Measurements from ENCODE around the gene TUBA4A. TPM values are rescaled to one million over a fixed set of nuclear protein-coding genes. Genes with fewer than 3 reads are reported as not detected.

The TUBA4A gene
- total and polyA plus RNA-seq, 10 of the 15 experiments (the other 5 are each of a cell fraction or from before 2014, with no cell fraction given) = 58.2 to 325 (median 134) TPM

DNA sequence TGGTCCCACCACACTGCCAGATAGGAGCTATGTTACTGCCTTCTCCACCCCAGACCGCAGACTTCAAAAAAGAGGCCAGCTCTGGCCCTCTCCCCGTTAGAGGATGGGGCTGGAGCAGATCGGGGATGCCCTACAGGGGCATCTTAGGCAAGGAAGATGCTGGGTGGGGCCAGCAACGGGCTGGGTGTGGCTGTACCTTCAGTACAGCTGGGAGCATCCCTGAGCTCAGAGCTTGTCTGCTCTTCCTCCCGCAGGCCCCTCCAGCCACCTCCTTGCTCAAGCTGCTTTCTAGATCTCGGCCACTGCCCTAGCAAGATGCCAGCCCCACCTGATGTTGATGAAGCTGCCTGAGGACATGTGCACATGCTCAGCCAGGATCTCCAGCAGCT lies 45.6 kb upstream of the TUBA4A start (continued):
- TF ChIP-seq, protein P1, sequence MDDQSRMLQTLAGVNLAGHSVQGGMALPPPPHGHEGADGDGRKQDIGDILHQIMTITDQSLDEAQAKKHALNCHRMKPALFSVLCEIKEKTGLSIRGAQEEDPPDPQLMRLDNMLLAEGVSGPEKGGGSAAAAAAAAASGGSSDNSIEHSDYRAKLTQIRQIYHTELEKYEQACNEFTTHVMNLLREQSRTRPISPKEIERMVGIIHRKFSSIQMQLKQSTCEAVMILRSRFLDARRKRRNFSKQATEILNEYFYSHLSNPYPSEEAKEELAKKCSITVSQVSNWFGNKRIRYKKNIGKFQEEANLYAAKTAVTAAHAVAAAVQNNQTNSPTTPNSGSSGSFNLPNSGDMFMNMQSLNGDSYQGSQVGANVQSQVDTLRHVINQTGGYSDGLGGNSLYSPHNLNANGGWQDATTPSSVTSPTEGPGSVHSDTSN (IDR thresholded peaks at IDR 0.05; ENCODE audit: insufficient replicate concordance, low read depth, low read length) = no peak
- TF ChIP-seq ZSCAN29 (IDR thresholded peaks at IDR 0.05) (no peak), POLR2AphosphoS5 (IDR thresholded peaks at IDR 0.05; ENCODE audit: low read length) (no peak), JUNB (IDR thresholded peaks at IDR 0.05) (no peak), CBFB (IDR thresholded peaks at IDR 0.05; ENCODE audit: low read depth) (no peak), YBX1 (IDR thresholded peaks at IDR 0.05) (no peak), SUPT20H (IDR thresholded peaks at IDR 0.05; ENCODE audit: borderline replicate concordance, control insufficient read depth, low read depth, low read length) (no peak), HDAC6 (IDR thresholded peaks at IDR 0.05; ENCODE audit: unreplicated experiment) (no peak), SMC3 (IDR thresholded peaks at IDR 0.05; ENCODE audit: borderline replicate concordance, low read length) (no peak)

DNA sequence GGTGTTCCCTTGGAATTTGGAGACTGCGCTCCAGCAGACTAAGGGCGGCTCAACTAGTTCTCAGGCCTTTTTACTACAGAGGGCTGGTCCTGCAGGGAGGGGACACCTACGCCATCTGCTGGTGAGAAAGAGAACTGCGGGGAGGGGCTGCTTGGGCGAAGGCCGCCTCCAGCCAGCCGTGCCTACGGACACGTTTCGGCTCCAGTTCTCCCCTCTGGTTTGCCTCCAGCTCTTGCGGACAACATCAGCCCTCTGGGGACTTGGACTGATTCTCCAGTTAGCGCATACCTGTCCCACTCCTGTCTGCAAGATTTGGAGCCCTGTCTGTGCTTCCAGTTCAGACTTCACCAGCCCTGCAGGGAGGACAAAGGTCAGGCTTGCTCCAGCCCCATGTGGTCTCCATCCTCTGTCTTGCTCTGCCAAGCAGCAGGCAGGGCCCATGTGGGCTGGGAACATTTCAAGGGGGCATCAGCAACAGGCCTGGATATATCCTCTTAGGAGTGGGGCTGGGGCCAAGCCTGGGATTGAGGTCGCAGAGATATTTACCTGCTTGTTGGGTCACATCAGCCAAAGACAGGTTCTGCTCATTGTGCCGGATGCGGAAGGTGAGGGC lies 45.1 kb upstream of the TUBA4A start:
- Histone ChIP-seq H3K79me2 (ENCODE audit: control insufficient read depth, insufficient read depth, low read length) (no peaks in the 10 kb centered on the region), H3K9ac (ENCODE audit: control insufficient read depth, insufficient read depth, low read length) (no peak overlapping the region), H4K20me1 (ENCODE audit: control insufficient read depth, insufficient read depth) (no peaks in the 10 kb centered on the region), H3K4me1 (ENCODE audit: control insufficient read depth, insufficient read depth, low read length) (peaks cover 8% of the 10 kb centered on the region), H3K4me3 (no peak overlapping the region), H2AFZ (ENCODE audit: control insufficient read depth, low read depth, low read length) (peak overlapping the region; percentile 90), H3K4me2 (ENCODE audit: control insufficient read depth, insufficient read depth) (peak overlapping the region; percentile 46), H3K27me3 (replicated peaks in 1 of 2; ENCODE audit: control insufficient read depth in 2 of 2, insufficient read depth in 2 of 2, low read length in 1 of 2) (peaks cover 2 to 5% of the 10 kb centered on the region in 2 experiments; a peak in 1 of 4 replicates), H3K36me3 (ENCODE audit: control insufficient read depth in 2 of 2, insufficient read depth in 2 of 2, low read length in 1 of 2) (no peaks in the 10 kb centered on the region), H3K9me3 (replicated peaks; ENCODE audit: control insufficient read depth, insufficient read depth, low read length) (no peaks in the 10 kb centered on the region), H3K27ac (ENCODE audit: control insufficient read depth, insufficient read depth) (no peak overlapping the region)
- intact Hi-C loops (cut with micrococcal nuclease; ENCODE audit: unreplicated experiment) = loop anchor here (1.0 to 5.0 kb wide), 3 partner anchors 122 to 242 kb away; partner anchors contain the start of genes CNPPD1, NHEJ1 and RETREG2
- no TSS peak for BruUV-seq (replicated peaks)
- ChIA-PET POLR2A (interaction anchor here (0.6 to 2.1 kb wide), 3 partner anchors 118 to 139 kb away, joined by 3 to 8 read pairs (median 5); no protein-coding TSS in a partner anchor), SMC1A (ENCODE audit: uncharacterized antibody, unreplicated experiment) (interaction anchor here (1.0 to 5.8 kb wide), 5 partner anchors 36 to 145 kb away, joined by 3 to 36 read pairs (median 5); partner anchors contain the start of genes CNPPD1 and NHEJ1), RAD21 (ENCODE audit: unreplicated experiment) (interaction anchor here (0.8 to 3.9 kb wide), 9 partner anchors 20 to 145 kb away, joined by 3 to 22 read pairs (median 4); partner anchors contain the start of genes ANKZF1, ATG9A, DNAJB2 and NHEJ1), CTCF (interaction anchor here (0.7 to 10.9 kb wide), 20 partner anchors 17 to 302 kb away, joined by 3 to 208 read pairs (median 4); partner anchors contain the start of genes CNPPD1, DNAJB2, NHEJ1 and SLC23A3)
- in situ Hi-C loops (cut with MboI) = loop anchor here (5.0 kb wide), 2 partner anchors 142 to 242 kb away; no protein-coding TSS in a partner anchor
- ATAC-seq = peak; percentile 78
- FAIRE-seq = peak; percentile 93
- DNase-seq (ENCODE audit: low read depth, low spot score) = peak; percentile 32
- 11% methylated on average over 15 of the region's 15 CpGs for WGBS (ENCODE audit: insufficient coverage, insufficient replicate concordance, low lambda C conversion rate, missing lambda C conversion rate)
- TF ChIP-seq, protein P2, sequence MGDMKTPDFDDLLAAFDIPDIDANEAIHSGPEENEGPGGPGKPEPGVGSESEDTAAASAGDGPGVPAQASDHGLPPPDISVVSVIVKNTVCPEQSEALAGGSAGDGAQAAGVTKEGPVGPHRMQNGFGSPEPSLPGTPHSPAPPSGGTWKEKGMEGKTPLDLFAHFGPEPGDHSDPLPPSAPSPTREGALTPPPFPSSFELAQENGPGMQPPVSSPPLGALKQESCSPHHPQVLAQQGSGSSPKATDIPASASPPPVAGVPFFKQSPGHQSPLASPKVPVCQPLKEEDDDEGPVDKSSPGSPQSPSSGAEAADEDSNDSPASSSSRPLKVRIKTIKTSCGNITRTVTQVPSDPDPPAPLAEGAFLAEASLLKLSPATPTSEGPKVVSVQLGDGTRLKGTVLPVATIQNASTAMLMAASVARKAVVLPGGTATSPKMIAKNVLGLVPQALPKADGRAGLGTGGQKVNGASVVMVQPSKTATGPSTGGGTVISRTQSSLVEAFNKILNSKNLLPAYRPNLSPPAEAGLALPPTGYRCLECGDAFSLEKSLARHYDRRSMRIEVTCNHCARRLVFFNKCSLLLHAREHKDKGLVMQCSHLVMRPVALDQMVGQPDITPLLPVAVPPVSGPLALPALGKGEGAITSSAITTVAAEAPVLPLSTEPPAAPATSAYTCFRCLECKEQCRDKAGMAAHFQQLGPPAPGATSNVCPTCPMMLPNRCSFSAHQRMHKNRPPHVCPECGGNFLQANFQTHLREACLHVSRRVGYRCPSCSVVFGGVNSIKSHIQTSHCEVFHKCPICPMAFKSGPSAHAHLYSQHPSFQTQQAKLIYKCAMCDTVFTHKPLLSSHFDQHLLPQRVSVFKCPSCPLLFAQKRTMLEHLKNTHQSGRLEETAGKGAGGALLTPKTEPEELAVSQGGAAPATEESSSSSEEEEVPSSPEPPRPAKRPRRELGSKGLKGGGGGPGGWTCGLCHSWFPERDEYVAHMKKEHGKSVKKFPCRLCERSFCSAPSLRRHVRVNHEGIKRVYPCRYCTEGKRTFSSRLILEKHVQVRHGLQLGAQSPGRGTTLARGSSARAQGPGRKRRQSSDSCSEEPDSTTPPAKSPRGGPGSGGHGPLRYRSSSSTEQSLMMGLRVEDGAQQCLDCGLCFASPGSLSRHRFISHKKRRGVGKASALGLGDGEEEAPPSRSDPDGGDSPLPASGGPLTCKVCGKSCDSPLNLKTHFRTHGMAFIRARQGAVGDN (IDR thresholded peaks at IDR 0.05) = no peak
- TF ChIP-seq EP300 (IDR thresholded peaks at IDR 0.05; ENCODE audit: borderline replicate concordance in 1 of 2, control insufficient read depth in 1 of 2, low read depth in 2 of 2, low read length in 2 of 2) (no peak), NBN (IDR thresholded peaks at IDR 0.05) (0 out of 2 replicates have a peak, but pooled peaks have one; percentile 25), IKZF1 (conservative IDR thresholded peaks at IDR 0.05) (no peak; the same call in 1 of the 2 replicates), CREM (IDR thresholded peaks at IDR 0.05; ENCODE audit: low read depth) (no peak), SPI1 (IDR thresholded peaks at IDR 0.05; ENCODE audit: borderline replicate concordance, insufficient read depth, low read depth, low read length) (no peak), STAT3 (IDR thresholded peaks at IDR 0.05; ENCODE audit: low read depth, low read length) (no peak), NR2C2 (IDR thresholded peaks at IDR 0.05; ENCODE audit: borderline replicate concordance, control insufficient read depth, insufficient read length, low read depth) (no peak), SMC3 (IDR thresholded peaks at IDR 0.05; ENCODE audit: borderline replicate concordance, low read length) (peak; percentile 91)

All from GM12878 (cell line).